Activated T-cell treated with anti-CD3 and anti-CD28 coated beads, Interleukin-2, amount 50 U/mL, for 72 hours (primary cell): ENCODE results near the gene ADAP1. TPM values are rescaled to one million over a fixed set of nuclear protein-coding genes. Genes with fewer than 3 reads are reported as not detected.

ENCODE experiments used
- ATAC-seq, 2 donors: fragments of 150-1000 bp; cut with Tn5 transposase; replicated peaks in 1 of 2; 2 replicates each; pipeline ENCODE4 v1.10.0; 2021; ENCODE audit warnings: moderate library complexity in 2 of 2, mild to moderate bottlenecking in 1 of 2
- DNase-seq, 2 donors: peaks; one replicate each; pipeline ENCODE4 v3.0.0; 2021 to 2022; ENCODE audit warnings: mixed read lengths in 1 of 2
- H3K27ac Mint-ChIP-seq: one replicate; pipeline ENCODE4 v1.8.0; 2022; ENCODE audit warnings: mild to moderate bottlenecking, moderate library complexity, mixed read lengths
- H3K27me3 Mint-ChIP-seq: one replicate; pipeline ENCODE4 v1.8.0; 2022; ENCODE audit warnings: low read depth, mixed read lengths
- H3K36me3 Mint-ChIP-seq, 2 donors: one replicate each; pipeline ENCODE4 v1.8.0; 2022; ENCODE audit warnings: mixed read lengths in 2 of 2, mild to moderate bottlenecking in 1 of 2; ENCODE audit not compliant: insufficient read depth in 2 of 2
- H3K4me1 Mint-ChIP-seq: one replicate; pipeline ENCODE4 v1.8.0; 2022; ENCODE audit warnings: low read depth, mixed read lengths
- H3K4me3 Mint-ChIP-seq, 2 donors: one replicate each; pipeline ENCODE4 v1.8.0; 2022; ENCODE audit warnings: mild to moderate bottlenecking in 2 of 2, mixed read lengths in 2 of 2, moderate library complexity in 2 of 2
- H3K9me3 Mint-ChIP-seq, 2 donors: one replicate each; pipeline ENCODE4 v1.8.0; 2022; ENCODE audit warnings: mixed read lengths in 2 of 2
- total RNA-seq, 2 donors: library from RNA; stranded (reverse); gene quantifications; one replicate each; pipeline ENCODE4 v1.2.3, GENCODE V29; 2022

Gene ADAP1
- total RNA-seq, 2 donors from 2014 or later: 11.1 to 29.4 TPM

- DNase-seq (no peak), ATAC-seq (no peak)
- H3K27me3 Mint-ChIP-seq: no peaks in the 10 kb centered on the region
- peak overlapping the region; percentile 94 to 96 for H3K4me3 Mint-ChIP-seq
- H3K9me3 Mint-ChIP-seq: no peaks in the 10 kb centered on the region
- H3K27ac Mint-ChIP-seq: no peak overlapping the region
- H3K36me3 Mint-ChIP-seq: peaks cover 2 to 13% of the 10 kb centered on the region in 2 donors
- peaks cover 29% of the 10 kb centered on the region for H3K4me1 Mint-ChIP-seq
Measured at GRCh38 chr7:975702-976473, 21.4 kb upstream of the ADAP1 start.

GRCh38 chr7:974820-975681 lies 20.6 kb upstream of the ADAP1 start, which contains the start of gene COX19:
COX19 (minus strand) TSS chr7:975549; CDS start chr7:975509, 40 bp downstream.
- ATAC-seq: peak; percentile 93
- Mint-ChIP-seq H3K4me1 (peaks cover 31% of the 10 kb centered on the region), H3K9me3 (no peaks in the 10 kb centered on the region), H3K27me3 (no peaks in the 10 kb centered on the region), H3K27ac (peak within 1 kb of the TSS; percentile 90), H3K36me3 (peaks cover 2 to 15% of the 10 kb centered on the region in 2 donors), H3K4me3 (peak within 1 kb of the TSS; percentile 94 to 96)
- DNase-seq: peak; percentile 91 to 95

DNA sequence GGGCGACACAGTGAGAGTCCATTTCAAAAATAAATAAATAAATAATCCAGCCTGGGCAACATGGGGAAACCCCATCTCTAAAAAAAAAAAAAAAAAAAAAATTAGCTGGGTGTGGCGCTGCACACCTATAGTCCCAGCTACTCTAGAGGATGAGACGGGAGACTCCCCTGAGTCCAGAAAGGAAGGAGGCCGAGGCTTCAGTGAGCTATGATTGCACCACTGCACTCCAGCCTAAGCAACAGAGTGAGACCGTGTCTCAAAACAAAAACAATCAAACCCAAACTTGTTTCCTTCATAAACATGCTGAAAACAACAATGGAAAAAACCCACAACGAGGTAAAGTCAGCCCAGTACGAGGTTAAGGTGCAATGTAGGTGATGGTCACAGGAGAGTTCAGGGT lies 19.7 kb upstream of the ADAP1 start:
- peaks cover 31% of the 10 kb centered on the region for H3K4me1 Mint-ChIP-seq
- H3K27me3 Mint-ChIP-seq: no peaks in the 10 kb centered on the region
- DNase-seq: no peak
- no peaks in the 10 kb centered on the region for H3K9me3 Mint-ChIP-seq
- ATAC-seq: no peak
- peaks cover 2 to 16% of the 10 kb centered on the region in 2 donors for H3K36me3 Mint-ChIP-seq
- peak overlapping the region; percentile 90 for H3K27ac Mint-ChIP-seq
- H3K4me3 Mint-ChIP-seq: peak overlapping the region; percentile 94 to 96

GRCh38 chr7:973312-973711 lies 18.8 kb upstream of the ADAP1 start:
- peak overlapping the region; percentile 59 to 68 for H3K4me3 Mint-ChIP-seq
- no peaks in the 10 kb centered on the region for H3K9me3 Mint-ChIP-seq
- H3K27ac Mint-ChIP-seq: peak overlapping the region; percentile 68
- ATAC-seq: no peak
- no peak for DNase-seq
- H3K4me1 Mint-ChIP-seq: peaks cover 31% of the 10 kb centered on the region
- peaks cover 2 to 16% of the 10 kb centered on the region in 2 donors for H3K36me3 Mint-ChIP-seq
- no peaks in the 10 kb centered on the region for H3K27me3 Mint-ChIP-seq

DNA sequence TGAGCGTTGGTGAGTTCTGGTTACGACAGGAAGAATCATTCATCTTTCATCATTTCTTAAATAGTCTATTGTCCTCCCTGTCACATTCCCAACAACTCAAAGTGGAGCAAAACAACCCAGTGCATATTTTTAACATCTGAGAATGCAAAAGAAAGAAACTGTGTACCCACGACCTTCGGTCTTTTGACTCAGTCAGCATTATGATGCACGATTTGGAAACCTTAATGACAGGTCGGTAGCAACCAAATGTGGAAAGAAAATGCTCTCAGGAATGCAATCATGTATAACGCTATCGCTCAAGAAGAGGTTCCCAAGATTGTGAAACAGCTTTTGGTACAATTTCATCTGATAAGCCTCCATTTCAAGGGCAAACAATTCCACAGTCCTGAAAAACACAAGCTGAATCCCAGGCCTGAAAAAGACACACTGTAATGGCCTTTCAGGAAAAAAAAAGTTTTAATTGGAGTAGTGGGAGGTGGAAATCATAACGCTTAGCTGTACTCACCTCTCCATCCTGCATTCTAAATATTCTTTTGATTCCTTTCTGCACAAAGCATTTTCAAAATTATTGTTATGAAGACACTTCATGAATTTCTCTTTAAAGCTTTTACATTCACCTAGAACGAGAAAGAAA lies 18.3 kb upstream of the ADAP1 start:
- H3K27me3 Mint-ChIP-seq: no peaks in the 10 kb centered on the region
- peaks cover 2 to 18% of the 10 kb centered on the region in 2 donors for H3K36me3 Mint-ChIP-seq
- no peak for DNase-seq
- peaks cover 31% of the 10 kb centered on the region for H3K4me1 Mint-ChIP-seq
- peak overlapping the region; percentile 68 for H3K27ac Mint-ChIP-seq
- H3K9me3 Mint-ChIP-seq: no peaks in the 10 kb centered on the region
- peak overlapping the region; percentile 59 to 68 for H3K4me3 Mint-ChIP-seq
- no peak for ATAC-seq

DNA sequence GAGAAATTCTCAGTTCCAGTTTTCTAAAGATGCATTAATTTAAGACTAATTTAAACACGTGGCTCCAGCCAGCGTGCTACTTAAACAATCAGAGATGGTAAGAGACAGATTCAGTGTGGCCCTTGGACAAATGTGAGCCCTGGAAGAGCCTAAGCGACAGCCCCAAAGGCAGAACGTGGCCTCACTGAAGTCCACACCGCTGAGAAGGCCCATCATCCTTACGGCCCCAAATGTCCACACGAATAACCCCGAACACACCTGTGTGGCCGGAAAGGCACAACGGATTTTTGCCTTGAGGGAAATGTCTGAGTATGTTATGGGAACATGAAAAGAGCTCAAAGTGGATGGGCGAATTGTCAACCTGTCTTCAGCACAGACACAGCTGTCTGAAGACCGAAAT lies 17.6 kb upstream of the ADAP1 start:
- H3K27me3 Mint-ChIP-seq: no peaks in the 10 kb centered on the region
- no peak overlapping the region for H3K4me3 Mint-ChIP-seq
- peaks cover 2 to 21% of the 10 kb centered on the region in 2 donors for H3K36me3 Mint-ChIP-seq
- no peak for ATAC-seq
- peaks cover 31% of the 10 kb centered on the region for H3K4me1 Mint-ChIP-seq
- H3K9me3 Mint-ChIP-seq: no peaks in the 10 kb centered on the region
- DNase-seq: no peak
- peak overlapping the region; percentile 68 for H3K27ac Mint-ChIP-seq

DNA sequence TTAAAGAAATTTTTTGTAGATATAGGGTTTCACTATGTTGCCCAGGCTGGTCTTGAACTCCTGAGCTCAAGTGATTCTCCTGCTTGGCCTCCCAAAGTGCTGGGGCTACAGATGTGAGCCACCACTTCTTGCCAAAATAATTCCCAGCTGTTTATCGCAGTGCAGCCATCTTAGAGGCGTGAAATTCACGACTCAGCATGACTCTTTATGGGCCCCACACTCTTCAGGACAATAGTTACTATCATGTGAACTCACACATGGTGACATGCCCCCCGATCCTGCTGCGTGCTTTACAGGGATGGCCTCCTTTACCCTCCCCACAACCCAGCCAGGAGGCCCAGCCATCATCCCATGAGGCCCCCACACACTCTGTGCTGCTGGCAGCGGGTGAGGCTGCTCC lies 16.3 kb upstream of the ADAP1 start:
- no peaks in the 10 kb centered on the region for H3K9me3 Mint-ChIP-seq
- no peak overlapping the region for H3K4me3 Mint-ChIP-seq
- H3K4me1 Mint-ChIP-seq: peaks cover 37% of the 10 kb centered on the region
- peaks cover 2 to 21% of the 10 kb centered on the region in 2 donors for H3K36me3 Mint-ChIP-seq
- H3K27ac Mint-ChIP-seq: peak overlapping the region; percentile 16
- no peaks in the 10 kb centered on the region for H3K27me3 Mint-ChIP-seq
- DNase-seq (no peak), ATAC-seq (no peak)

DNA sequence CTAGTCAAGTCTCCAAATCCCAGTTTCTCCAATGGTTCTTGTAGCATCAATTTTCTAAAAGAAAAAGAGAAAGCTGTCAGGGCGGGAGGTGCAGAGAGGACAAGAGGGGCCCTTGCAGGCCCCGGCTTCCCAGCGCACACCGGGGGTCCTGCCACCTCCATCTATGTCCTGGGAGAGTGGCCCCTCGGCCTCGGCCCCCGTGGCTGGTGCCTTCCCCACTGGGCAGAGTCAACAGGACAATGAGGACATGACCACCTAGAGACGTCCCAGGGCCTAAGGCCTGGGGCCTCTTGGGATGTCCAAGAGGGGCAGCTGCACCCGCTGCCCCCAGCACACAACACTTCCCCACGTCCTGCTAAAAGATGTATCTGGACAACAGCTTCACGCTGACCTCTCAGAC lies 14.9 kb upstream of the ADAP1 start:
- H3K4me1 Mint-ChIP-seq: peaks cover 36% of the 10 kb centered on the region
- H3K4me3 Mint-ChIP-seq: no peak overlapping the region
- DNase-seq: no peak
- peaks cover 2 to 22% of the 10 kb centered on the region in 2 donors for H3K36me3 Mint-ChIP-seq
- H3K9me3 Mint-ChIP-seq: no peaks in the 10 kb centered on the region
- no peaks in the 10 kb centered on the region for H3K27me3 Mint-ChIP-seq
- no peak overlapping the region for H3K27ac Mint-ChIP-seq
- ATAC-seq: no peak

- Mint-ChIP-seq H3K9me3 (no peaks in the 10 kb centered on the region), H3K4me1 (peaks cover 29% of the 10 kb centered on the region), H3K4me3 (no peak overlapping the region), H3K36me3 (peaks cover 2 to 22% of the 10 kb centered on the region in 2 donors), H3K27ac (no peak overlapping the region), H3K27me3 (no peaks in the 10 kb centered on the region)
- ATAC-seq (peak in 1 of 2 donors; percentile 2), DNase-seq (no peak)
Measured at GRCh38 chr7:968205-969105, 14.0 kb upstream of the ADAP1 start.

- Mint-ChIP-seq H3K9me3 (no peaks in the 10 kb centered on the region), H3K27ac (no peak overlapping the region), H3K27me3 (no peaks in the 10 kb centered on the region), H3K4me1 (peaks cover 21% of the 10 kb centered on the region), H3K4me3 (no peak overlapping the region), H3K36me3 (peaks cover 2 to 19% of the 10 kb centered on the region in 2 donors)
- DNase-seq: no peak
- peak in 1 of 2 donors; percentile 6 for ATAC-seq
Measured at GRCh38 chr7:967361-968082, 13.0 kb upstream of the ADAP1 start.

DNA sequence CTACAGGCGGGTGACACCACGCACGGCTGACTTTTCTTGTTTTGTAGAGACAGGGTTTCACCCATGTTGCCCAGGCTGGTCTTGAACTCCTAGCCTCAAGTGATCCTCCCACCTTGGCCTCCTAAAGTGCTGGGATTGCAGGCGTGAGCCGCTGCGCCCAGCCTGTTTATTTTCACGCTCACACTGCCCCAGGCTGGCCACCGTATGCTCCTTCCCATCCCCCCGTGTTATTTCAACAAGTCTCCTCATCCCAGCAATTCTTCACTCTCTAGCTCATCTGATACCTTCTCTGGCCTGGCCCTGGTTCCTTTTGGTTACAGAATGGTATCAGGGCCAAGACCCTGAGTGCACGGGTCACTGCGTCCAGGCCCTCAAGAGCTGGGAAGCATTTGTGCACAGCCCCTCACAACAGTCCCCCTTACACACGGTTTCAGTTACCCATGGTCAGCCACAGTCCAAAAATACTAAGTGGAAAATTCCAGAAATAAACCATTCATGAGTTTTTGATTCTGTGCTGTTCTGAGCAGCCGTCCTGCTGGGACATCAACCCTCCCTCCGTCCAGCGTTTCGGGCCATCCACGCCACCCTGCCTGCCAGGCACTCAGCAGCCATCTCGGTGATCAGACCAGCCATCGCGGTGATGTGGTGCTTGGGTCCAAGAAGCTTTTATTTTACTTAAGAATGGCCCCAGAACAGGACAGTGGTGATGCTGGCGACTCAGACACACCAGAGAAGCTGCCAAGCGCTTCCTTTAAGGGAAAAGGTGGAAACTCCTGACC lies 12.0 kb upstream of the ADAP1 start:
- Mint-ChIP-seq H3K27me3 (no peaks in the 10 kb centered on the region), H3K27ac (no peak overlapping the region), H3K4me3 (no peak overlapping the region), H3K4me1 (peaks cover 13% of the 10 kb centered on the region), H3K9me3 (no peaks in the 10 kb centered on the region), H3K36me3 (peaks cover 2 to 14% of the 10 kb centered on the region in 2 donors)
- ATAC-seq (no peak), DNase-seq (no peak)
